WTC11 (cell line): Measurements from ENCODE around the gene RHOU.

Experiments
- AFF4 ChIP-seq: sonication (generic); formaldehyde crosslinking; IDR thresholded peaks from 2 replicates; pipeline ENCODE4 v1.8.1; 2023; ENCODE audit warnings: mild to moderate bottlenecking, missing genetic modification reagents, borderline replicate concordance
- ATF2 ChIP-seq: sonication (generic); formaldehyde crosslinking; IDR thresholded peaks from 2 replicates; pipeline ENCODE4 v1.8.1; 2022; ENCODE audit warnings: low read depth, missing genetic modification reagents, borderline replicate concordance
- CTCF ChIP-seq: fragments of 200-600 bp; IDR thresholded peaks from 2 replicates; pipeline ENCODE4 v1.8.0; 2022; ENCODE audit warnings: antibody characterized with exemption
- ESRRA ChIP-seq: sonication (generic); formaldehyde crosslinking; IDR thresholded peaks from 2 replicates; pipeline ENCODE4 v1.8.1; 2022; ENCODE audit warnings: mild to moderate bottlenecking, missing genetic modification reagents, borderline replicate concordance
- NR1H2 ChIP-seq: sonication (generic); formaldehyde crosslinking; IDR thresholded peaks from 2 replicates; pipeline ENCODE4 v1.9.0; 2021; ENCODE audit warnings: mild to moderate bottlenecking, moderate library complexity, missing genetic modification reagents
- ZBTB43 ChIP-seq: sonication (generic); formaldehyde crosslinking; IDR thresholded peaks from 2 replicates; pipeline ENCODE4 v1.8.1; 2023; ENCODE audit warnings: mild to moderate bottlenecking, missing genetic modification reagents
- ZNF121 ChIP-seq: sonication (generic); formaldehyde crosslinking; IDR thresholded peaks from 2 replicates; pipeline ENCODE4 v1.8.0; 2023; ENCODE audit warnings: missing genetic modification reagents

- TF ChIP-seq NR1H2 (CRISPR knock-in tag), result no peak
- no peak for TF ChIP-seq CTCF
- no peak for TF ChIP-seq ZBTB43 (CRISPR knock-in tag)
- TF ChIP-seq ZNF121 (CRISPR knock-in tag), result no peak
- no peak for TF ChIP-seq ATF2 (CRISPR knock-in tag)
- no peak for TF ChIP-seq AFF4
- TF ChIP-seq ESRRA (CRISPR knock-in tag), result no peak
These were observed 23.2 kb downstream of the RHOU start for GRCh38 chr1:228758447-228758846.
